NCI-H2081 (cell line): ENCODE measurements around the gene ZBTB8A.

Experiments used
- DNase-seq, 2 experiments: peaks; one replicate each; lab custom pipeline; 2025; lab: John Stamatoyannopoulos, UW

The ZBTB8A gene

DNA sequence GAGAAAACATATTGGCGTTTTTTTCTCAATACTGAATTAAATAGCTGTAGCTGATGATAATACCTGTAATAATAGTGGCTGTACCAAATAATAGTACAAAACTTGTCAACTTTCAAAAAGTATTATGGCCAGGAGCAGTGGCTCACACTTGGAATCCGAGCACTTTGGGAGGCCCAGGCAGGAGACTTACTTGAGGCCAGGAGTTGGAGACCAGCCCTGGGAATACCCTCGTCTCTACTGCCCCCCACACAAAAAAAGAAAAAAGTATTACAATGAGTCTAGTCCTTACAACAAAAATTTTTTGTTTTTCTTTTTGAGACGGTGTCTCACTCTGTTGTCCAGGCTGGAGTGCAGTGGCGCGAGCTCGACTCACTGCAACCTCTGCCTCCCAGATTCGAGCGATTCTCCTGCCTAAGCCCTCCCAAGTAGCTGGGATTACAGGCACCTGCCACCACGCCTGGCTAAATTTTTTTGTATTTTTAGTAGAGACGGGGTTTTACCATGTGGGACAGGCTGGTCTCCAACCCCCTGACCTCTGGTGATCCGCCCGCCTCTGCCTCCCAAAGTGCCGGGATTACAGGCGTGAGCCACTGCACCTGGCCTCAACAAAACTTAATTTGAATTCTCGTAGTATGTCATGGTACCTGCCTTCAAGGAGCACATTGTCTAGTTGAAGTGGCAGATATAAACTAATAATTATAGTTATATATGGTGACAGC lies 113.2 kb downstream of the ZBTB8A start:
- no peak for DNase-seq
